ENCODE measurements around the gene SRL.

SRL gene

GRCh38 chr16:4198816-4199215 lies 43.1 kb downstream of the SRL start:
- peaks cover 0 to 4% of the 10 kb centered on the region in 2 donors for H3K4me1 ChIP-seq (ENCODE audit: control insufficient read depth in 2 of 2, insufficient read depth in 1 of 2, low read depth in 1 of 2, low read length in 2 of 2)
- no peak overlapping the region for H2BK5ac ChIP-seq (ENCODE audit: low read length)
- H2AK5ac ChIP-seq (ENCODE audit: low read depth, low read length) = no peak overlapping the region
- no peak overlapping the region for H2AFZ ChIP-seq (ENCODE audit: low read length)
- no peaks in the 10 kb centered on the region for H3K36me3 ChIP-seq (replicated peaks in 1 of 2; ENCODE audit: control insufficient read depth in 2 of 2, insufficient read depth in 2 of 2, low read length in 2 of 2)
- no peak overlapping the region for H3K4me3 ChIP-seq (ENCODE audit: low read length in 2 of 2)
- no peak overlapping the region for H4K91ac ChIP-seq (ENCODE audit: low read depth, low read length, poor library complexity)
- H3K18ac ChIP-seq (ENCODE audit: low read length) = no peak overlapping the region
- H4K8ac ChIP-seq (ENCODE audit: low read depth, low read length) = no peak overlapping the region
- no peak overlapping the region for H3K27ac ChIP-seq (replicated peaks; ENCODE audit: low read length)
- H3K9me3 ChIP-seq (replicated peaks in 1 of 2; ENCODE audit: control insufficient read depth in 2 of 2, insufficient read depth in 1 of 2, low read depth in 1 of 2, low read length in 2 of 2) = peaks cover 0 to 2% of the 10 kb centered on the region in 2 donors
- no peak overlapping the region for H2BK15ac ChIP-seq (ENCODE audit: low read length)
- H3K27me3 ChIP-seq (ENCODE audit: control insufficient read depth in 3 of 3, insufficient read depth in 3 of 3, low read depth in 1 of 3, low read length in 3 of 3) = peaks cover 0 to 10% (median 0%) of the 10 kb centered on the region in 3 experiments
- H2BK120ac ChIP-seq (ENCODE audit: low read depth, low read length) = no peak overlapping the region
- no peak overlapping the region for H2BK12ac ChIP-seq (ENCODE audit: low read length)
- no peak overlapping the region for H3K4me2 ChIP-seq (ENCODE audit: insufficient read depth, low read length, poor library complexity, severe bottlenecking)
- H3K23ac ChIP-seq (ENCODE audit: low read depth, low read length, poor library complexity) = no peak overlapping the region
- DNase-seq (ENCODE audit: low spot score) = no peak
- H3K14ac ChIP-seq (ENCODE audit: low read length) = no peak overlapping the region
- WGBS, 2 donors (ENCODE audit: extremely low coverage in 2 of 2, insufficient read length in 2 of 2, insufficient replicate concordance in 1 of 2) = no CpG with 5 or more reads among the region's 4 CpGs
- peaks cover 1% of the 10 kb centered on the region for H3K79me1 ChIP-seq (ENCODE audit: low read depth, low read length)
- no peak overlapping the region for H3K9ac ChIP-seq (ENCODE audit: low read depth, low read length, poor library complexity)
- H3K4ac ChIP-seq (ENCODE audit: low read length) = no peak overlapping the region

- Histone ChIP-seq H3K79me1 (ENCODE audit: low read depth, low read length) (peaks cover 1% of the 10 kb centered on the region), H3K27me3 (ENCODE audit: control insufficient read depth in 3 of 3, insufficient read depth in 3 of 3, low read depth in 1 of 3, low read length in 3 of 3) (peaks cover 0 to 11% (median 0%) of the 10 kb centered on the region in 3 experiments), H2BK5ac (ENCODE audit: low read length) (no peak overlapping the region), H2AFZ (ENCODE audit: low read length) (no peak overlapping the region), H3K9ac (ENCODE audit: low read depth, low read length, poor library complexity) (no peak overlapping the region), H2BK15ac (ENCODE audit: low read length) (no peak overlapping the region), H3K18ac (ENCODE audit: low read length) (no peak overlapping the region), H2BK12ac (ENCODE audit: low read length) (no peak overlapping the region), H3K4ac (ENCODE audit: low read length) (no peak overlapping the region), H3K36me3 (replicated peaks in 1 of 2; ENCODE audit: control insufficient read depth in 2 of 2, insufficient read depth in 2 of 2, low read length in 2 of 2) (no peaks in the 10 kb centered on the region), H2BK120ac (ENCODE audit: low read depth, low read length) (no peak overlapping the region), H4K8ac (ENCODE audit: low read depth, low read length) (no peak overlapping the region), H3K4me1 (ENCODE audit: control insufficient read depth in 2 of 2, insufficient read depth in 1 of 2, low read depth in 1 of 2, low read length in 2 of 2) (peaks cover 0 to 1% of the 10 kb centered on the region in 2 donors), H4K91ac (ENCODE audit: low read depth, low read length, poor library complexity) (no peak overlapping the region), H3K27ac (replicated peaks; ENCODE audit: low read length) (no peak overlapping the region), H3K9me3 (replicated peaks in 1 of 2; ENCODE audit: control insufficient read depth in 2 of 2, insufficient read depth in 1 of 2, low read depth in 1 of 2, low read length in 2 of 2) (no peaks in the 10 kb centered on the region), H2AK5ac (ENCODE audit: low read depth, low read length) (no peak overlapping the region), H3K14ac (ENCODE audit: low read length) (no peak overlapping the region), H3K4me2 (ENCODE audit: insufficient read depth, low read length, poor library complexity, severe bottlenecking) (no peak overlapping the region), H3K4me3 (ENCODE audit: low read length in 2 of 2) (no peak overlapping the region), H3K23ac (ENCODE audit: low read depth, low read length, poor library complexity) (no peak overlapping the region)
- WGBS, 2 donors (ENCODE audit: extremely low coverage in 2 of 2, insufficient read length in 2 of 2, insufficient replicate concordance in 1 of 2) = no CpG with 5 or more reads among the region's 4 CpGs
- no peak for DNase-seq (ENCODE audit: low spot score)
These were observed 47.2 kb downstream of the SRL start for GRCh38 chr16:4194661-4195060.

- Histone ChIP-seq H3K27ac (replicated peaks; ENCODE audit: low read length) (no peak overlapping the region), H3K27me3 (ENCODE audit: control insufficient read depth in 3 of 3, insufficient read depth in 3 of 3, low read depth in 1 of 3, low read length in 3 of 3) (peaks cover 0 to 11% (median 0%) of the 10 kb centered on the region in 3 experiments), H3K79me1 (ENCODE audit: low read depth, low read length) (peaks cover 1% of the 10 kb centered on the region), H2BK5ac (ENCODE audit: low read length) (no peak overlapping the region), H3K9me3 (replicated peaks in 1 of 2; ENCODE audit: control insufficient read depth in 2 of 2, insufficient read depth in 1 of 2, low read depth in 1 of 2, low read length in 2 of 2) (no peaks in the 10 kb centered on the region), H3K14ac (ENCODE audit: low read length) (no peak overlapping the region), H3K23ac (ENCODE audit: low read depth, low read length, poor library complexity) (no peak overlapping the region), H4K8ac (ENCODE audit: low read depth, low read length) (no peak overlapping the region), H3K36me3 (replicated peaks in 1 of 2; ENCODE audit: control insufficient read depth in 2 of 2, insufficient read depth in 2 of 2, low read length in 2 of 2) (no peaks in the 10 kb centered on the region), H2BK120ac (ENCODE audit: low read depth, low read length) (no peak overlapping the region), H2BK15ac (ENCODE audit: low read length) (no peak overlapping the region), H2AFZ (ENCODE audit: low read length) (no peak overlapping the region), H2AK5ac (ENCODE audit: low read depth, low read length) (no peak overlapping the region), H4K91ac (ENCODE audit: low read depth, low read length, poor library complexity) (no peak overlapping the region), H3K4ac (ENCODE audit: low read length) (no peak overlapping the region), H3K9ac (ENCODE audit: low read depth, low read length, poor library complexity) (no peak overlapping the region), H3K4me1 (ENCODE audit: control insufficient read depth in 2 of 2, insufficient read depth in 1 of 2, low read depth in 1 of 2, low read length in 2 of 2) (peaks cover 0 to 1% of the 10 kb centered on the region in 2 donors), H3K18ac (ENCODE audit: low read length) (no peak overlapping the region), H3K4me3 (ENCODE audit: low read length in 2 of 2) (no peak overlapping the region), H2BK12ac (ENCODE audit: low read length) (no peak overlapping the region), H3K4me2 (ENCODE audit: insufficient read depth, low read length, poor library complexity, severe bottlenecking) (no peak overlapping the region)
- DNase-seq (ENCODE audit: low spot score) = no peak
- no CpG with 5 or more reads among the region's 1 CpG for WGBS, 2 donors (ENCODE audit: extremely low coverage in 2 of 2, insufficient read length in 2 of 2, insufficient replicate concordance in 1 of 2)
These were observed 48.0 kb downstream of the SRL start for GRCh38 chr16:4193920-4194319.

DNA sequence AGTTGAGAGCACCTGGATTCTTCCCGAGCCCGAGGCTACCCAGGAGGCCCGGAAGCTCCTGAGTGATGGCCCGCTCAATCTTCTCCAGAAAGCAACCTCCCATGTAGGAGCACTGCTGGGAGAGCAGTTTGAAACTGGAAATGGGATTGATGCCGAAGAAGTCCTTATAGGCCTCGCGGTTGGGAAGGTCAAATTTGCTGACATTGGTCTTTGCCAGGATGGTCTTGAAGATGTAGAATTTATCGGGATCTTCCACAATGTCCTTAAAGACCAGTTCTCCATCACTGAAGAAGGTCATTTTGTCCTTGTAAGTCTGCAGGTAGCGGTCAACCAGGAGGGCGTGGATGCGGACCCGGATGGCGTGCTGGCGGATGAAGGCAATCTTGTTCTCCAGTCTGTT lies 49.7 kb downstream of the SRL start:
- Histone ChIP-seq H3K4me3 (ENCODE audit: low read length in 2 of 2) (no peak overlapping the region), H3K79me1 (ENCODE audit: low read depth, low read length) (peaks cover 1% of the 10 kb centered on the region), H2AK5ac (ENCODE audit: low read depth, low read length) (no peak overlapping the region), H3K23ac (ENCODE audit: low read depth, low read length, poor library complexity) (no peak overlapping the region), H3K4me1 (ENCODE audit: control insufficient read depth in 2 of 2, insufficient read depth in 1 of 2, low read depth in 1 of 2, low read length in 2 of 2) (peaks cover 0 to 1% of the 10 kb centered on the region in 2 donors), H4K91ac (ENCODE audit: low read depth, low read length, poor library complexity) (no peak overlapping the region), H3K27me3 (ENCODE audit: control insufficient read depth in 3 of 3, insufficient read depth in 3 of 3, low read depth in 1 of 3, low read length in 3 of 3) (peaks cover 0 to 14% (median 0%) of the 10 kb centered on the region in 3 experiments), H3K4me2 (ENCODE audit: insufficient read depth, low read length, poor library complexity, severe bottlenecking) (no peak overlapping the region), H4K8ac (ENCODE audit: low read depth, low read length) (no peak overlapping the region), H3K18ac (ENCODE audit: low read length) (no peak overlapping the region), H3K14ac (ENCODE audit: low read length) (no peak overlapping the region), H3K9me3 (replicated peaks in 1 of 2; ENCODE audit: control insufficient read depth in 2 of 2, insufficient read depth in 1 of 2, low read depth in 1 of 2, low read length in 2 of 2) (no peaks in the 10 kb centered on the region), H3K27ac (replicated peaks; ENCODE audit: low read length) (no peak overlapping the region), H3K9ac (ENCODE audit: low read depth, low read length, poor library complexity) (no peak overlapping the region), H2BK120ac (ENCODE audit: low read depth, low read length) (no peak overlapping the region), H3K4ac (ENCODE audit: low read length) (no peak overlapping the region), H2AFZ (ENCODE audit: low read length) (no peak overlapping the region), H2BK5ac (ENCODE audit: low read length) (no peak overlapping the region), H2BK15ac (ENCODE audit: low read length) (no peak overlapping the region), H3K36me3 (replicated peaks in 1 of 2; ENCODE audit: control insufficient read depth in 2 of 2, insufficient read depth in 2 of 2, low read length in 2 of 2) (no peaks in the 10 kb centered on the region), H2BK12ac (ENCODE audit: low read length) (no peak overlapping the region)
- no peak for DNase-seq (ENCODE audit: low spot score)
- no CpG with 5 or more reads among the region's 14 CpGs for WGBS, 2 donors (ENCODE audit: extremely low coverage in 2 of 2, insufficient read length in 2 of 2, insufficient replicate concordance in 1 of 2)

Measured in neuronal stem cell (in vitro differentiated cells).